Mucosa of rectum (tissue), 2 donors: ENCODE results near the gene CSKMT.

Source experiments
- H3K27ac ChIP-seq, 2 donors: one replicate each; pipeline ENCODE4 v1.7.0; 2013; ENCODE audit warnings: inconsistent platforms in 2 of 2, low read depth in 2 of 2, low read length in 2 of 2
- H3K27me3 ChIP-seq, 2 donors: one replicate each; pipeline ENCODE4 v1.7.0; 2013; ENCODE audit warnings: low read length in 2 of 2; ENCODE audit not compliant: control insufficient read depth in 2 of 2, insufficient read depth in 2 of 2
- H3K36me3 ChIP-seq, 2 donors: one replicate each; pipeline ENCODE4 v1.7.0; 2013; ENCODE audit warnings: low read length in 2 of 2; ENCODE audit not compliant: control insufficient read depth in 2 of 2, insufficient read depth in 2 of 2
- H3K4me1 ChIP-seq, 2 donors: one replicate each; pipeline ENCODE4 v1.7.0; 2013; ENCODE audit warnings: low read length in 2 of 2, mild to moderate bottlenecking in 1 of 2; ENCODE audit not compliant: control insufficient read depth in 2 of 2, insufficient read depth in 2 of 2
- H3K4me3 ChIP-seq, 2 donors: one replicate each; pipeline ENCODE4 v1.7.0; 2013; ENCODE audit warnings: low read length in 2 of 2
- H3K9ac ChIP-seq, 2 donors: one replicate each; pipeline ENCODE4 v1.7.0; 2013; ENCODE audit warnings: low read length in 2 of 2, low read depth in 1 of 2, mild to moderate bottlenecking in 1 of 2
- H3K9me3 ChIP-seq, 2 donors: one replicate each; pipeline ENCODE4 v1.7.0; 2013; ENCODE audit warnings: low read length in 2 of 2; ENCODE audit not compliant: control insufficient read depth in 2 of 2
- donor health status: healthy.
- donor health status: Normal muscosa, but diverticular disease.

The CSKMT gene

DNA sequence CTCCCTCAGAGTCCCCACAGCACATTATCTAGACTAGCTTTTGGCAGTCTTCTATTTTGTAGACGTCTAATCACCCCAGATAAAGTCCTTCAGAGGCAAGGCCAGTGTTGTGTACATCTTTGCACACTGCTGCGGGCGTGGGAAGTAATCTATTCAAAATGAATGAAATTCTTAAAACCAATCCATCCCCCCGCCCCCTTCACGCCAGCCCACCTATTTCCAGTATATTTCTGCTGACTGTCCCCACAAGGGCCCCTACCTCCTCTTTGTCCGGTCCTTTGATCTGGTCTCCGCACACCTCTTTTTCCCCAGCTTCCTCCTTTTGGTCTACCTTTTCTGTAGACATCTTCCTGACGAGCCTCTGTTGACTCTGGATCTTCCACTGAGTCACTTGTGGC is 41.7 kb downstream of the CSKMT start:
- H3K27me3 ChIP-seq: no peaks in the 10 kb centered on the region
- H3K27ac ChIP-seq: peak overlapping the region; percentile 61 to 84
- H3K9me3 ChIP-seq: no peaks in the 10 kb centered on the region
- H3K9ac ChIP-seq: peak overlapping the region; percentile 68 to 72
- H3K4me1 ChIP-seq: peaks cover 36 to 40% of the 10 kb centered on the region in 2 donors
- H3K4me3 ChIP-seq: peak overlapping the region; percentile 78 to 80
- peaks cover 8 to 9% of the 10 kb centered on the region in 2 donors for H3K36me3 ChIP-seq

DNA sequence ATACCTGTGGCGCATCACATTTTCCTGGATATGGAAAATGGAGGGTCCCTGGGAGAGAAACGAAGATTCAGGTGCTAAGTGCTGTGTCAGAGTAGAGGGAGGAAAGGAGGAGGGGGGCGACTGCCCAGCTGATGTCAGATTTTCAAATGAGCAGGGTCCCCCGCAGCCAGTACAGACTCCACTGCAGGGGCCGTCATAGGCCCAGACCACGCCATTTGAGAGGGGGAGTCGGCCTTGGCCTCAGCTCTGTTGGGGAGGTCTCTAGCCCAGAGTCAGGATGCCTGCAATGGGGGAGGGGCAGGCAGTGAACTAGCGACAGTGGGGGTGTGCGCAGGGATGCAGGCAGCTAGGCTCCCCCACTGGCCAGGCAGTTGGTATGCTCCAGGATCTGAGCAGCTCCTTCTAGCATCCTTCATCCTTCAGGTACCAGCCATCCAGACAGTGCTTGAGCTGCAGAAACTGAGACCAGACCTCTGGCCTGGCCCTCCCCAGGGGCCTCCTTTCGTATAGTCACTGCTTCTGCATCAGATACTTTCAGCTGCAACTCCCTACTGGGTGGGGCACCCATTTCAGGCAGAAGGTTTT is 42.3 kb downstream of the CSKMT start, which contains the start of the genes BSCL2 and GNG3:
BSCL2 (minus strand) TSS at position 148 of the 585 bp plus-strand sequence. CDS start 229 bp downstream, outside the sequence.
GNG3 (plus strand) TSS at position 400 of the 585 bp plus-strand sequence. CDS start 620 bp downstream, outside the sequence.
- Histone ChIP-seq H3K4me1 (peaks cover 36 to 40% of the 10 kb centered on the region in 2 donors), H3K27ac (peak within 1 kb of the TSS; percentile 61 to 95), H3K9ac (peak within 1 kb of the TSS; percentile 72 to 86)

DNA sequence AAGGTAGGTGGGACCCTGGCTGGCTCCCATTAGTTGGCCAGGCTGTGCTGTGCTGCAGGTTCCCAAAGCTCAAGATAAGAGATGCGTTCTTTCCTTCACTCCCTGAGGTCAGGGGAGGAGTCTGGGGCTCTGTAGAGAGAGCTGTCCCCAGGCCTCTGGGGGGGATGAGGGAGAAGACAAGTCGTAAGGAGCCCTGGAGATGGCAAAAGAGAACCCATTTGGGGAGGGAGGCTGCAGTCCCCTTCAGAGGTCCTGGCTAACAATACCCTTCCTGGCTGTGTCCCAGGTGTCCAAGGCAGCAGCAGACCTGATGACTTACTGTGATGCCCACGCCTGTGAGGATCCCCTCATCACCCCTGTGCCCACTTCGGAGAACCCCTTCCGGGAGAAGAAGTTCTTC is 43.3 kb downstream of the CSKMT start:
- H3K36me3 ChIP-seq: peaks cover 15 to 17% of the 10 kb centered on the region in 2 donors
- H3K27ac ChIP-seq: peak overlapping the region; percentile 93 to 95
- H3K9me3 ChIP-seq: no peaks in the 10 kb centered on the region
- H3K4me1 ChIP-seq: peaks cover 39 to 44% of the 10 kb centered on the region in 2 donors
- H3K27me3 ChIP-seq: no peaks in the 10 kb centered on the region
- peak overlapping the region; percentile 86 to 93 for H3K9ac ChIP-seq
- peak overlapping the region; percentile 82 to 92 for H3K4me3 ChIP-seq

More for the DNA sequence above, 42.3 kb downstream of the CSKMT start, which contains the start of the genes BSCL2 and GNG3:
- H3K4me3 ChIP-seq: peak within 1 kb of the TSS; percentile 80 to 92
- no peaks in the 10 kb centered on the region for H3K9me3 ChIP-seq
- peaks cover 11 to 13% of the 10 kb centered on the region in 2 donors for H3K36me3 ChIP-seq
- no peaks in the 10 kb centered on the region for H3K27me3 ChIP-seq

DNA sequence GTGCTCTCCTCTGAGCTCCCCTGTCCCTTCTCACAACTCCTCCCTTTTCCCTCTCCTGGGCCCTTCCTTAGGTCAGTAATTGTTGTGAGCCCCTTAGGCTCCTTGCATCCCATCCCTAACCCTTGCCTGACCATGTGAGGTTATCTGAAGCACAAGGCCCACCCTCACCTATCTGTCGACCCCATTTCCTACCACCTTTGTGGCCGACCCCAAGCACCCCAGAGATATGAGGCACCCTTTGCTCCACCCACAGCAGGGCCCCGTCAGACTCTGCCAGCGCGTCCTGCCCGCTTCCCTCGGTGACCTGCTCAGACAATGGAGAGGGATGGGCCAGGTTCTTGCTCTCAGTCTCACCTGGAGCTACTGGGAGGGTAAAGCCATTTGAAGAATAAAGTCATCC is 43.7 kb downstream of the CSKMT start:
- no peaks in the 10 kb centered on the region for H3K27me3 ChIP-seq
- H3K27ac ChIP-seq: peak overlapping the region; percentile 93 to 95
- peak overlapping the region; percentile 86 to 93 for H3K9ac ChIP-seq
- peaks cover 19% of the 10 kb centered on the region in 2 donors for H3K36me3 ChIP-seq
- H3K4me3 ChIP-seq: peak overlapping the region; percentile 82 to 92
- H3K4me1 ChIP-seq: peaks cover 40 to 48% of the 10 kb centered on the region in 2 donors
- no peaks in the 10 kb centered on the region for H3K9me3 ChIP-seq

DNA sequence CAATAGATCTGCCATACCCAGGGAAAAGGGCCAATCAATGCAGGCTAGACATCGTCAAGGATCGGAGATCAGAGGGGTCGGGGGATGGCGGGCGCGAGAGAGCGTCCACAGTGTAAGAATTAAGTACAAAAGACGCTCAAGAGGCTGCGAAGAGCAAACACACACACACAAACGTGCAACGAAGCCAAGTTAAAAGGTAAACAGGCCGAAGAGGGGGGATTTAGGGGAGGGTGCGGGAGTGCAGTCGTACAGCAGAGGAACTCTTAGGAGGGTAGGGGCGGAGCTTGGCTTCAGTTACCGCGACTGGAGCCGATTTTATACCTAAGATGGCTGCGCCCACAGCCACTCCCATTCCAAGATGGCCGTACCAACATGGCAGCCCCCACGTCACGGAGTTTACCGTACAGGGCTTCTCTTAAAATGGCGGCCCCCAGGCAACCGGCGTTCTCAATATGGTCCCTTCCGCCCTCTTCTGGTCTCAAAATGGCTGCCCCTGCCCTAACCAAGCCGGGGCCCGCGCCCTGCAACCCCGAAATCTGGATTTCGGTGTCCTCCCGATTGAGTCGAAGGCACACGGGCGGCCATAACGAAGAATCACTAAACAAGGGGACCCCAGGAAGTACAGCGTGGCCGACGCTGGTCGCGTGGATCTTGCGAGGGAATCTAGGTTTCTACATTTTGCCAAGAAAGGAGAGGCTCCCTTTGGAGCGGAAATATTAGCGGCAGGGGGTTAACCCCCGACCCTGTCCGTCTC is 44.3 kb downstream of the CSKMT start:
- H3K9ac ChIP-seq: peak overlapping the region; percentile 86 to 93
- H3K27ac ChIP-seq: peak overlapping the region; percentile 93 to 95
- H3K36me3 ChIP-seq: peaks cover 23 to 24% of the 10 kb centered on the region in 2 donors
- no peaks in the 10 kb centered on the region for H3K9me3 ChIP-seq
- peaks cover 43 to 49% of the 10 kb centered on the region in 2 donors for H3K4me1 ChIP-seq
- peak overlapping the region; percentile 82 to 92 for H3K4me3 ChIP-seq
- no peaks in the 10 kb centered on the region for H3K27me3 ChIP-seq

DNA sequence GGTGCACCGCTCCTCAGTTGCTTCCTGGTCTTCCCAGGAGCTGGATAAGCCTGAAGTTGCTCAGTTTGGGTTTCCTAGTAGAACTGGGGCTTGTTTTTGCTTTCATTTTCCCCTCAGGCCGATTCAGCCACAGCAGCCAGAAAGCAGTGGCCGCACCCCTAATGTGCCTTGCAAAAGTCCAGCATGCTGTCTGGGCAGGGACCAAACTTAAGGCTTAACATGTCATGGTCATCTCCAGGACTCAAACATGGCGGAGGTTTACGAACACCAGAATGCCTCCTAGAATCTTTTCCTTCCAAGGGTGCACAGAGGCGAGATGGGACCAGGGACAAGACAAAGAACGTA is 44.9 kb downstream of the CSKMT start:
- Histone ChIP-seq H3K36me3 (peaks cover 27 to 29% of the 10 kb centered on the region in 2 donors), H3K4me1 (peaks cover 46 to 51% of the 10 kb centered on the region in 2 donors), H3K27ac (peak overlapping the region; percentile 93 to 95), H3K9me3 (no peaks in the 10 kb centered on the region), H3K4me3 (peak overlapping the region; percentile 82 to 92), H3K9ac (peak overlapping the region; percentile 86 to 90), H3K27me3 (no peaks in the 10 kb centered on the region)

DNA sequence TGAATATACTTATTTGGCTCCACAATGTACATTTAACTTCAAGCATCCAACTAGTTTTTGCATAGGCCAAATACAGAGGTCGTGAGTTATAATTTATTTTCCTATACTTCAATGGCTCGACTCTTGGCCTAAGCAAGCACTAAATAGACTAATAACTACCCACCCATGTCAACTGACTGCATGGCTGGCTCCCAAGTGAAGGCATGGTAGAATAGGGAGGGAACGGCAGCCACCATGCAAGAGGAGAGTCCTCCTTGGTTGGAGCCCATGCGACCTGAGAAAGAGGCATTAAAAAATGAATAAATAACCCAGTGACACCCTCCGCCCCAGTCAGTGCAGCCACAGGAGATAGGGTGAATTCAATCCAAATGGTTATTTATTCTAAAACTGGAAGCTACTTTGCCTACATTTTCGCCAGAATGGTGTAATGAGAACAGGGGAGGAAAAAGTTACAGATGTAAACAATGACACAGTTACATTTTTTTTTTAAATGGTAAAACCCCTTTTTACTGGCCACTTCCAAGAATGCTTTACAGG is 47.2 kb downstream of the CSKMT start:
- peak overlapping the region in 1 of 2 donors; percentile 53 for H3K27ac ChIP-seq
- no peaks in the 10 kb centered on the region for H3K27me3 ChIP-seq
- peaks cover 50 to 51% of the 10 kb centered on the region in 2 donors for H3K36me3 ChIP-seq

DNA sequence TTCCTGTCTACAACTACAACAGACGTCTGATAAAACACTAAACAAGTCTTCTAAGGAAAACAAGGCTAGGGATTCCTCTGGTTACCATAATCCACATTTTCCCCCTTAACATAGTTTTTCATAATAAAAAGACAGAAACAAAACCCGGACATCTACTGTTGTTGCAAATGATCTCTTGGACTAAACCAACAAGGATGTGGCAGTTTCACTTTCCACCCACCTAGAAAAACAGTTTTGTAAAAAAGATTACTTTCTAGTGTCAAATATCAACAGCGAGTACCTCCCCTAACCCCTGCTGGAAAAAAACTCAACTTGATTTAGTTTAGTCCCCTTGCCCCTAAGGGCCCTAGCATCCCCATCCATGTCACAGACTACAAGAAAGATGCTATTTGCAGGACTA is 47.7 kb downstream of the CSKMT start:
- peaks cover 30 to 33% of the 10 kb centered on the region in 2 donors for H3K4me1 ChIP-seq
- H3K9me3 ChIP-seq: no peaks in the 10 kb centered on the region
- H3K27me3 ChIP-seq: no peaks in the 10 kb centered on the region
- H3K9ac ChIP-seq: no peak overlapping the region
- H3K36me3 ChIP-seq: peaks cover 55% of the 10 kb centered on the region in 2 donors
- H3K4me3 ChIP-seq: no peak overlapping the region
- H3K27ac ChIP-seq: peak overlapping the region; percentile 53 to 56

More for the DNA sequence above, 47.2 kb downstream of the CSKMT start:
- Histone ChIP-seq H3K9me3 (no peaks in the 10 kb centered on the region), H3K4me1 (peaks cover 30 to 33% of the 10 kb centered on the region in 2 donors), H3K4me3 (no peak overlapping the region), H3K9ac (no peak overlapping the region)

DNA sequence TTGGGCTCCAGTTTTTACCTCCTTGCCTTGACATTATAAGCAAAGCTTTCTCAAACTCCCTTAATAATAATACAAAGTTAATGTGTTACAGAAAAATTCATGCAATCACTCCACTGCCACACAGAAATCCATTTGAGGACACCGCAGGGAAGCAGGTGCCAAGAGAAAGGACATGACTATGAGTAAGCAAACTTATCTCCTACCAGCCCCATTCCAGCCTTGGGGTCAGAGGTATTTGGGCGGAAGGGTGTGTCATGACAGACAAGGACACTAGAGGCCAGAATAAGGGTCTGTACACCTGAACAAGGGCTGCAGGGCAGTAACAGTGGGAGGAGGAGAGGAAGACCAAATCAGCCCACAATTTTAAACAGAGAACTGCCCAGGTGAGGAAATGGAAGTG is 48.2 kb downstream of the CSKMT start:
- no peaks in the 10 kb centered on the region for H3K9me3 ChIP-seq
- H3K36me3 ChIP-seq: peaks cover 59 to 60% of the 10 kb centered on the region in 2 donors
- no peak overlapping the region for H3K4me3 ChIP-seq
- H3K27ac ChIP-seq: peak overlapping the region; percentile 53 to 56
- H3K9ac ChIP-seq: peak overlapping the region in 1 of 2 donors; percentile 33
- H3K4me1 ChIP-seq: peaks cover 29 to 32% of the 10 kb centered on the region in 2 donors
- H3K27me3 ChIP-seq: no peaks in the 10 kb centered on the region
